GM19463 (cell line): ENCODE measurements around the gene C1orf56.
"Not testable (repeated sequence)": the region's sequence is repeated elsewhere in the genome, so short reads cannot be mapped to it uniquely, and the experiment has no call there.

ENCODE experiments used
- ATAC-seq: cut with Tn5 transposase; IDR thresholded peaks from one replicate; pipeline ENCODE4 v1.9.1; 2021; ENCODE audit warnings: mild to moderate bottlenecking, moderate library complexity; ENCODE audit not compliant: unreplicated experiment

The C1orf56 gene

DNA sequence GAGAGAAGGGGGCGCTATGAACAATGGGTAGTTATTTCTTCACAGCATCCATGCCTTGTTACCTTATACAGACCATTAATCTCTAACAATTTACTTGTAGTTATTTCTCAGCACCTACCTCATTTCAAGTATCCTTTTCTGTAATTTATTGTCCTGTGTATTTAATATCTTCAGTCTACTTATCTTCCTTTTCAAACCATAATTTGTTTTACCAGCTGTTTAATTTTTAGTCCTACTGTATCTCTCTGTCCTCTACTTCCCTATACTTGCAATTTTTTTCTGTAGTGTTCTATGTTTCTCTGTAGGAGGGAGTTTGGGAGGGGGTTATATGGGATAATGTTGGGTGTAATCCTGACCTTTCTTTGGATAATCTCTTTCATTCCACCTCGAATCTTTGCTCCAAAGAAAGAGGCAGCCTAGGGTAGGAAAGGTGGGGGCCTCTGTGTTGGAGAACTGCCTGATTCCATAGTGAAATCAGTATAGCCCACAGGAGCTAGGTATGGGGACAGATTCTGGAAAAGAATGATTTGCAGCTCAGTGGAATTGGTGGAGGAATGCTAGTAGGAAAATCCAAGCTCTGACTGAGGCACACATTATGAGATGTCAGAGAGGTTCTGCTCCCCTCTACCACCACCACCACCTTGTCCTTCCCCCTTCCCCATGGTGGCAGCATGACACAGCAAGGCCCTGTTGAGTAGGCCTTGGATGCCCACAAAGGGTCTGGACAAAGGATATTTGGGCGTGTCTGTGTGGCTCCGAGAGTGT lies 13.3 kb downstream of the C1orf56 start:
- ATAC-seq: no peak

DNA sequence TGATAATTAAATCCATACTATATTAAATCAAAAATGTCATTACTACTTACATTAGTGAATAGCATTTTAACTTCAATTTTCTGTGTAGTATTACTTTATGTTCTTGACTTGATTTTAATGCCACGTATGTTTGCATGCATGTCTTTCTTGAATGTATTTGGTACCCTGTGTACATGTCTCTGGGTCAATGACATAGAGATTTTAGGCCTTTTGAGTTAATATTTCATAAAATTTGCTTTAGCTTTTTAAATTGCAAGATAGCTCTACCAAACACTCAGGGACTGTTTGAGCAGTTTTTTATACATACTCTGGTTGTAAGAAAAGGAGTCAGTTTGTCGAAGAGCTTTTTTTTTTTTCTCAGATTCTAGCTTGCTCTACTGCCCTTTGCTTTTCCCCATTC lies 14.2 kb downstream of the C1orf56 start:
- no peak for ATAC-seq

DNA sequence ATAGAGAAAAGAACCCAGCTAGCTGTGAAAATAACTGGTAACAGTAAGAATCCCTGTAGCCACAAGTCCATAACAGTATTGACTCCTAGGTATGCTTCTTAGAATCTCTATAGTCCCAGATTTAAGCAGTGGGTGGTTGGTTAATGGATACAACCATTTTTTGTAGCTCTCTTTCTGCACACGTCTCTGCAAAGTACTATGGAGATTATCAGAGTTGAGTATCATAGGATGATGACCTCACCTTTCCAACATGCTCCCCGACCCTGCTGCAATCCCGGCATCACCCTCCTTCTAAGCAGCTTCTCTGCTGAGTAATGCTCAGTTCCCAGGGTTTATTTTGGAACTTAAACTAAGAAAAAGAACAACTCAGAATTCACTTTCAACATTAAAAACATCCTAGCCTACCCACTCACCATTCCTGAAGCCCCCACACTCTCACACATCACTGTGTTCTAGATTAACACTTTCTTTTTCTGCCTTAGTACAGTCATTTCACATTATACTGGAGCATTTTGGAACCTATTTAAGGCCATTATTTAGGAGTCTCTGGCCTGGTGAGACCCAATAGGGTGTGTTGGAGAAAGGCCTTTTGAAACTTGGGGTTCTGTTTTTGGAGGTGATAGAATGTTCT lies 15.3 kb downstream of the C1orf56 start:
- no peak for ATAC-seq

DNA sequence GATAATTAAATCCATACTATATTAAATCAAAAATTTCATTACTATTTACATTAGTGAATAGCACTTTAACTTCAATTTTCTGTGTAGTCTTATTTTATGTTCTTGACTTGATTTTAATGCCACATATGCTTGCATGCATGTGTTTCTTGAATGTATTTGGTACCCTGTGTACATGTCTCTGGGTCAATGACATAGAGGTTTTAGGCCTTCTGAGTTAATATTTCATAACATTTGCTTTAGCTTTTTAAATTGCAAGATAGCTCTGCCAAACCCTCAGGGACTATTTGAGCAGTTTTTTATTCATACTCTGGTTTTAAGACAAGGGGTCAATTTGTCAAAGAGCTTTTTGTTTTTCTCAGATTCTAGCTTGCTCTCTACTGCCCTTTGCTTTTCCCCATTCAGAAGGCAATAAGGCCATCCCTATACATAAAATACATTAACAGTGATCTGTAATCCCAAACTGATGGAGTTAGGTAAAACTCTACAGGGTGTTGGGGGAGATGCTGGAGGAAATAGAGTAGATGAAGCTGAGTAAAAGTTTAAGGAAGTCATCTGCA lies 17.6 kb downstream of the C1orf56 start:
- no peak for ATAC-seq

DNA sequence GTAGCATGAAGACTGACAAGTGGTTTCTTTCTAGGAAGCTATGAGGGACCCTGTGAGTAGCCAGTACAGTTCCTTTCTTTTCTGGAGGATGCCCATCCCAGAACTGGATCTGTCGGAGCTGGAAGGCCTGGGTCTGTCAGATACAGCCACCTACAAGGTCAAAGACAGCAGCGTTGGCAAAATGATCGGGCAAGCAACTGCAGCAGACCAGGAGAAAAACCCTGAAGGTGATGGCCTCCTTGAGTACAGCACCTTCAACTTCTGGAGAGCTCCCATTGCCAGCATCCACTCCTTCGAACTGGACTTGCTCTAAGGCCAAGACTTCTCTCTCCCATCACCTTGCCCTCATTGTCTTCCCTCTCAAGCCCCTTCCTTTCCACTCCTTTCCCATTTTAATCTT lies 19.6 kb downstream of the C1orf56 start:
- no peak for ATAC-seq

DNA sequence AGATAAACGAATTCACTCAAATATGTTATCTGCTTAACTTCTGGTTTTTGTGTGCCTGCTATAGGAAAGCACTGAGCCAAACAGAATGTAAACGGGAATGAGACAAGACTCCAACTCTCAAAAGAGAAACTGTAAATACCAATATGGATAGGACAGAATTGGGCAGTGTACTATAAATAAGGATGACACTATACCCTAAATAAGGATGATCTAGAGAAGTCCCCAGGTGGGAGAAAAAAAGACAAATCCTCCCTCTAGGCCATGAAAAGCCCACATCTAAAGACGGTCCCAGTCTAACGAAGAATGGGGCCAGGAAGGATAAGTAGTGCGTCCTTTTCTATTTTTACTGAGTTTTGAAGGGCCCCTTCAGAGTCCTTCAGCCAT lies 21.5 kb downstream of the C1orf56 start:
- ATAC-seq: no peak

DNA sequence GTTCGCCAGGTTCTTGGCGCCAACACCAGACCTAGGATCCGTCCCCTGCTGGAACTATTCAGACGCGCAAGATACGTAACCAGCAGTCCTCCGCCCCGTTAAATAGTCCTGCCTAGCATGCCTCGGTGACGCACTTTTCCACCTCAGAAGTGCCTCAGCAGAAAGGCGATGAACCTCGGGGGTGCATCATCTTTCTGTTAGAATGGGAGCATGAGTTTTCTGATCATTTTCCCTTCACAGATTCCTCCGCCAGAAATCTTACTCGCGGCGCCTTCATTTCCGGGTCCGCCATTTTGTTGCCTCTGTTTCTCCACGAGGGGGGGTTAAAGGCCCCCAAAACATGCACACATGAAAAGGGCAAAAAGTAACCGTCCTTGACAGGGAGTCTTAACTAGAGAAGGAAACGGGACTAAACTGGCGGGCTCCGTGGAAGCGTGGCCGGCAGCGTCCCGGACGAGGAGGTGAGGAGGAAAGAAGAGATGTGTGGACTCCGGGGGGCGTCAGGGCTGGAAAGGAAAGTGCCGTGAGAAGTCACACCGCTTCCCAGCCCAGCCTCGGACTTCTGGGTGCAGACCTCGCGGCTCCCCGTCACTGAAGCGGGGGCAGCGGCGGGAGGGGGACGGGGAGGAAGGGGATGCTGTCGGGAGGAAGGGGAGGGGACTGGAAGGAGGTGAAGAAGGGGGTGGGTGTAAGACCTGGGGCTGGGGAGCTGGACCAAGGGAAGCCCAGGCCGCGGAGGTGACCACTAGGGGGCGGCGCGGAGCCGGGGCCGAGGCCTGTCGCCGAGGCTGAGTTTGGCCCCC lies 23.1 kb downstream of the C1orf56 start, which contains the start of gene GABPB2:
Gene GABPB2 (plus strand): TSS at position 288 of the 803 bp plus-strand sequence. CDS start 17,429 bp downstream, outside the sequence.
- peak; percentile 89 for ATAC-seq

DNA sequence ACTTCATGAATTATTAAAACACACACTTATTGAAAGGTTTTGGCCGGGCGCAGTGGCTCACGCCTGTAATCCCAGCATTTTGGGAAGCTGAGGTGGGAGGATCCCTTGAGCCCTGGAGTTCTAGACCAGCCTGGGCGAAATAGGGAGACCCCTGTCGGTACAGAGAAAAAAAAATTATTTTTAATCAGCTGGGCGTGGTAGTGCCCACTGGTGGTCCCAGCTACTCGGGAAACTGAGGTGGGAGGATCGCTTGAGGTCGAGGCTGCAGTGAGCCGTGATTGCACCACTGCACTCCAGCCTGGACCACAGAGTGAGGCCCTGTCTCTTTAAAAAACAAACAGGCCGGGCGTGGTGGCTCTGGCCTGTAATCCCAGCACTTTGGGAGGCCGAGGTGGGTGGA lies 24.7 kb downstream of the C1orf56 start:
- no peak for ATAC-seq

DNA sequence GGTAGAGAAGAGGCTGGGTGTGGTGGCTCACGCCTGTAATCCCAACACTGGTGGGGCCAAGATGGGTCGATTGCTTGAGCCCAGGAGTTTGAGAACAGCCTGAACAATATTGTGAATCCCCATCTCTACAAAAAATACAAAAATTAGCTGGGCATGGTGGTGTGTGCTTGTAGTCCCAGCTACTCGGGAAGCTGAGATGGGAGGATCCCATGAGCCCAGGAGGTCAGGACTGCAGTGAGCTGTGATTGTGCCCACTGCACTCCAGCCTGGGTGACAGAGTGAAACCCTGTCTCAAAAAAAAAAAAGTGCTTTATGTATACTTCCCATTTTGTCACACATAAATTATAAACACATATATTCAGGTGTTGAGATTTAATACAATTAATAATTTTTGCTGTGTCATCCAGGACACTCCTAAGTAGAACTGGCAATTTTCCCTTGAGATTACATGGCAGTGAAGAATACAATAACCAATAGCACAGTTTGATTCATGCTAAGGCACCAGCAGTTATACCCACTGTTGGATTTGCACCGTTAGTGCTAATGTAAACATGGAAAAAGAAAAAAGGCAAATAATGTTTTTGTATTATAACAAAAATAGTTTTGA lies 38.5 kb downstream of the C1orf56 start:
- ATAC-seq: no peak

DNA sequence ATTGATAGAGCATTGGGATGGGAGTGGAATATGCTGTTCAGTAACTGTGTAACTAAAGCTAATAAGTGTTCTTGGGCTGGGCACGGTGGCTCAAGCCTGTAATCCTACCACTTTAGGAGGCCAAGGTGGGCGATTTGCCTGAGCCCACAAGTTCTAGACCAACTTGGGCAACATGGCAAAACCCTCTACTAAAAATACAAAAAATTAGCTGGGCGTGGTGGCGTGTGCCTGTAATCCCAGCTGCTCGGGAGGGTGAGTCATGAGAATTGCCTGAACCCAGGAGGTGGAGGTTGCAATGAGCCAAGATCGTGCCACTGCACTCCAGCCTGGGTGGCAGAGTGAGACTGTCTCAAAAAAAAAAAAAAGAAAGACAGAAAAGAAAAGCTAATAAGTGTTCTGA lies 49.9 kb downstream of the C1orf56 start:
- not testable (repeated sequence) for ATAC-seq

DNA sequence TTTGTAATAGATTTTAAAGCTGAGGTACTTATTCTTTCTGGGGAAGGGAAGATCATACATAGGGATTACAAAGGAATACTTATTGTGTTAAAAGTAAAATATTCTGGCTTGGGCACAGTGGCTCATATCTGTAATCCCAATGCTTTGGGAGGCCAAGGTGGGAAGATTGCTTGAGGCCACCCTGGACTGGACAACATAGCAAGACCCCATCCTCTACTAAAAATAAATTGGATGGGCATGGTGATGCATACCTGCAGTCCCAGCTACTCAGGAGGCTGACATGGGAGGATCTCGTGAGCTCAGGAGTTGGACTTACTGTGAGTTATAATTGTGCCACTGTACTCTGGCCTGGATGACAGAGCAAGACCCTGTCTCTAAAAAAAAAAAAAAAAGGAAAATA lies 50.6 kb downstream of the C1orf56 start:
- ATAC-seq: no peak
